ENCODE measurements around the gene LYG1. TPM values are rescaled to one million over a fixed set of nuclear protein-coding genes. Genes with fewer than 3 reads are reported as not detected.

Gene LYG1
- total and polyA plus RNA-seq, 2 experiments from 2014 or later = 1.6 to 1.7 TPM

DNA sequence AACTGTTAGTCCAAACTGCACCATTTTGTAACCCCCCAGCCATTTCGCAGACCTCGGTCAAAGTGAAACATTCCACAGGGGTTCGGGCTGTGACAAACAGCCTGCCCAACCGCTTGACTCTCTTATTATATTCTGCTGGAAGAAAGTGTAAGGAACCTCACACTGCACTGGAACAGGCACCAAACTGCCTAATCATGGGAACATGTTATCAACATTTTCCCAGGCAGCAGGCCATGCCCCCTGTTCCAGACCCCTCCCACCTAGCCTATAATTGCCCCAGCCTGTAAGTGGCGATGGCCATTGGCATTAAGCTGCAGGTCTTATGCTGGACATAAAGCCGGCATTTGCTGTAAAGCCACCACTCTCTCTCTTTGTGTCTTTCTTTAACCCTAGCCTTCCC lies 62.4 kb downstream of the LYG1 start:
- DNase-seq (ENCODE audit: low read depth in 1 of 2, low spot score in 1 of 2) = no peak
- H3K4me1 ChIP-seq (ENCODE audit: low read depth) = no peaks in the 10 kb centered on the region
- no peak overlapping the region for H3K27ac ChIP-seq
- TF ChIP-seq, protein P1, sequence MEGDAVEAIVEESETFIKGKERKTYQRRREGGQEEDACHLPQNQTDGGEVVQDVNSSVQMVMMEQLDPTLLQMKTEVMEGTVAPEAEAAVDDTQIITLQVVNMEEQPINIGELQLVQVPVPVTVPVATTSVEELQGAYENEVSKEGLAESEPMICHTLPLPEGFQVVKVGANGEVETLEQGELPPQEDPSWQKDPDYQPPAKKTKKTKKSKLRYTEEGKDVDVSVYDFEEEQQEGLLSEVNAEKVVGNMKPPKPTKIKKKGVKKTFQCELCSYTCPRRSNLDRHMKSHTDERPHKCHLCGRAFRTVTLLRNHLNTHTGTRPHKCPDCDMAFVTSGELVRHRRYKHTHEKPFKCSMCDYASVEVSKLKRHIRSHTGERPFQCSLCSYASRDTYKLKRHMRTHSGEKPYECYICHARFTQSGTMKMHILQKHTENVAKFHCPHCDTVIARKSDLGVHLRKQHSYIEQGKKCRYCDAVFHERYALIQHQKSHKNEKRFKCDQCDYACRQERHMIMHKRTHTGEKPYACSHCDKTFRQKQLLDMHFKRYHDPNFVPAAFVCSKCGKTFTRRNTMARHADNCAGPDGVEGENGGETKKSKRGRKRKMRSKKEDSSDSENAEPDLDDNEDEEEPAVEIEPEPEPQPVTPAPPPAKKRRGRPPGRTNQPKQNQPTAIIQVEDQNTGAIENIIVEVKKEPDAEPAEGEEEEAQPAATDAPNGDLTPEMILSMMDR (IDR thresholded peaks at IDR 0.05; ENCODE audit: low read depth, low read length) = no peak
- no peaks in the 10 kb centered on the region for H3K36me3 ChIP-seq
- no peaks in the 10 kb centered on the region for H3K27me3 ChIP-seq
- no peaks in the 10 kb centered on the region for H3K9me3 ChIP-seq (ENCODE audit: low read depth)
- no peak overlapping the region for H3K4me3 ChIP-seq

Other genes starting within 250 kb of the LYG1 start
- gene C2orf15, start 159.5 kb downstream of the LYG1 start, total RNA-seq = 2.3 and 2.4 TPM in 2 replicates
- 2.3 and 5.9 TPM in 2 replicates for gene C2orf15, start 159.5 kb downstream of the LYG1 start, polyA plus RNA-seq
- gene TSGA10, start 146.3 kb downstream of the LYG1 start, total RNA-seq = 5.1 and 7.8 TPM in 2 replicates
- 5.8 and 7.3 TPM in 2 replicates for gene TSGA10, start 146.3 kb downstream of the LYG1 start, polyA plus RNA-seq
- 2.4 and 6.6 TPM in 2 replicates for gene LIPT1, start 146.2 kb downstream of the LYG1 start, total RNA-seq
- 4.7 and 10.9 TPM in 2 replicates for gene LIPT1, start 146.2 kb downstream of the LYG1 start, polyA plus RNA-seq
- 14.4 and 25.1 TPM in 2 replicates for gene MITD1, start 120.1 kb downstream of the LYG1 start, total RNA-seq
- 31.1 and 42.5 TPM in 2 replicates for gene MITD1, start 120.1 kb downstream of the LYG1 start, polyA plus RNA-seq
- 37.3 and 38.3 TPM in 2 replicates for gene MRPL30, start 120.0 kb downstream of the LYG1 start, total RNA-seq
- 33.7 and 37.3 TPM in 2 replicates for gene MRPL30, start 120.0 kb downstream of the LYG1 start, polyA plus RNA-seq
- not detected in 2 replicates for gene LYG2, start 45.5 kb downstream of the LYG1 start, total RNA-seq
- gene LYG2, start 45.5 kb downstream of the LYG1 start, polyA plus RNA-seq = not detected in 2 replicates
- 24.2 and 27.5 TPM in 2 replicates for gene TXNDC9, start 35.1 kb upstream of the LYG1 start, total RNA-seq
- 29.9 and 40.0 TPM in 2 replicates for gene TXNDC9, start 35.1 kb upstream of the LYG1 start, polyA plus RNA-seq
- 13.4 and 14.5 TPM in 2 replicates for gene EIF5B, start 36.2 kb upstream of the LYG1 start, total RNA-seq
- 23.0 and 25.2 TPM in 2 replicates for gene EIF5B, start 36.2 kb upstream of the LYG1 start, polyA plus RNA-seq
- gene REV1, start 188.8 kb upstream of the LYG1 start, total RNA-seq = 18.8 and 26.9 TPM in 2 replicates
- 33.9 and 37.4 TPM in 2 replicates for gene REV1, start 188.8 kb upstream of the LYG1 start, polyA plus RNA-seq

Data from cardiac muscle cell (in vitro differentiated cells and primary cell).